Keratinocyte (primary cell): ENCODE data around the gene FKBP11. TPM values are rescaled to one million over a fixed set of nuclear protein-coding genes. Genes with fewer than 3 reads are reported as not detected.

Experiments
- DNase-seq: peaks from one replicate; pipeline ENCODE4 v3.0.0-alpha.2; 2011; ENCODE audit warnings: low read depth, missing footprints, low spot score
- FAIRE-seq: peaks from 2 replicates; lab custom pipeline; 2011; peaks lifted over from hg19 to GRCh38; lab: Jason Lieb, UNC
- H2AFZ ChIP-seq: 2 replicates; pipeline ENCODE4 v1.6.0; 2012; ENCODE audit warnings: low read length, control low read depth, inconsistent platforms; ENCODE audit not compliant: control insufficient read depth
- H3K27ac ChIP-seq: 2 replicates; pipeline ENCODE4 v1.5.1; 2011; ENCODE audit warnings: low read length; ENCODE audit not compliant: control insufficient read depth, insufficient read depth
- H3K27me3 ChIP-seq: 3 replicates; pipeline ENCODE4 v1.6.0; 2011; ENCODE audit warnings: low read length; ENCODE audit not compliant: control insufficient read depth, insufficient read depth; ENCODE audit errors: extremely low read depth
- H3K36me3 ChIP-seq, 2 experiments: 2 replicates in 1 of 2; 3 replicates in 1 of 2; pipeline ENCODE4 v1.5.1; 2011; ENCODE audit warnings: low read length in 2 of 2, mild to moderate bottlenecking in 1 of 2; ENCODE audit not compliant: control insufficient read depth in 2 of 2, insufficient read depth in 2 of 2; ENCODE audit errors: extremely low read depth in 1 of 2
- H3K4me1 ChIP-seq: 3 replicates; pipeline ENCODE4 v1.5.1; 2011; ENCODE audit warnings: low read length; ENCODE audit not compliant: control insufficient read depth, insufficient read depth; ENCODE audit errors: extremely low read depth
- H3K4me2 ChIP-seq: 3 replicates; pipeline ENCODE4 v1.6.0; 2011; ENCODE audit warnings: low read depth, low read length; ENCODE audit not compliant: control insufficient read depth, insufficient read depth; ENCODE audit errors: extremely low read depth
- H3K4me3 ChIP-seq, 3 experiments: fragments of 200-600 bp in 1 of 3; sonication (generic) in 1 of 3; 2 replicates in 2 of 3; 3 replicates in 1 of 3; pipeline ENCODE4 v1.5.1; 2011 to 2016; ENCODE audit warnings: low read length in 3 of 3, mild to moderate bottlenecking in 3 of 3, control low read depth in 2 of 3, inconsistent platforms in 1 of 3, low read depth in 1 of 3, mixed read lengths in 1 of 3, mixed run types in 1 of 3, moderate library complexity in 1 of 3; ENCODE audit not compliant: control insufficient read depth in 2 of 3, insufficient read depth in 2 of 3; ENCODE audit errors: extremely low read depth in 1 of 3
- H3K79me2 ChIP-seq: 2 replicates; pipeline ENCODE4 v1.6.0; 2012; ENCODE audit warnings: low read length; ENCODE audit not compliant: control insufficient read depth, insufficient read depth
- H3K9ac ChIP-seq: 3 replicates; pipeline ENCODE4 v1.6.0; 2011; ENCODE audit warnings: low read length; ENCODE audit not compliant: control insufficient read depth, insufficient read depth; ENCODE audit errors: extremely low read depth
- H3K9me1 ChIP-seq: 3 replicates; pipeline ENCODE4 v1.6.0; 2011; ENCODE audit warnings: low read length; ENCODE audit not compliant: control insufficient read depth, insufficient read depth; ENCODE audit errors: extremely low read depth
- H3K9me3 ChIP-seq: 2 replicates; pipeline ENCODE4 v1.5.1; 2012; ENCODE audit warnings: low read depth, low read length; ENCODE audit not compliant: control insufficient read depth
- H4K20me1 ChIP-seq: 3 replicates; pipeline ENCODE4 v1.6.0; 2011; ENCODE audit warnings: low read length; ENCODE audit not compliant: control insufficient read depth, insufficient read depth; ENCODE audit errors: extremely low read depth
- CTCF ChIP-seq, 3 experiments: IDR thresholded peaks in 1 of 3; conservative IDR thresholded peaks in 1 of 3; optimal IDR thresholded peaks in 1 of 3; 2 replicates in 2 of 3; 3 replicates in 1 of 3; pipeline versions ENCODE3 to v1.5.1; 2011; ENCODE audit warnings: low read length in 3 of 3, mild to moderate bottlenecking in 3 of 3, moderate library complexity in 2 of 3, control low read depth in 1 of 3, inconsistent platforms in 1 of 3; ENCODE audit not compliant: insufficient read depth in 2 of 3; ENCODE audit errors: extremely low read depth in 1 of 3
- EZH2 ChIP-seq: IDR thresholded peaks from one replicate; pipeline ENCODE4 v1.6.1; 2012; ENCODE audit warnings: inconsistent platforms, mild to moderate bottlenecking, low read length, moderate library complexity
- dilution Hi-C: fragments of 300-500 bp; cut with MboI; formaldehyde crosslinking; loops from one replicate; pipeline ENCODE4 v1.7.0; 2020; ENCODE audit warnings: low sequenced_read_pairs; ENCODE audit not compliant: extremely low pct_ligation_motif_present
- polyA plus RNA-seq, 5 experiments: library from polyadenylated mRNA; depleted of rRNA in 3 of 5; stranded (reverse) in 3 of 5; stranded (forward) in 1 of 5; unstranded in 1 of 5; fragments of >200 nt; gene quantifications; 1 replicate in 1 of 5; 2 replicates in 3 of 5; 3 replicates in 1 of 5; pipeline versions ENCODE4 v1.2.1 to v1.2.3, GENCODE V29; 2011 to 2012; ENCODE audit warnings: missing spikeins in 2 of 5, low read depth in 1 of 5, low replicate concordance in 1 of 5

Gene FKBP11
- polyA plus RNA-seq, 1 donor (not counting 4 experiments of a cell fraction or from before 2014, with no cell fraction given) = 18.4 TPM

DNA sequence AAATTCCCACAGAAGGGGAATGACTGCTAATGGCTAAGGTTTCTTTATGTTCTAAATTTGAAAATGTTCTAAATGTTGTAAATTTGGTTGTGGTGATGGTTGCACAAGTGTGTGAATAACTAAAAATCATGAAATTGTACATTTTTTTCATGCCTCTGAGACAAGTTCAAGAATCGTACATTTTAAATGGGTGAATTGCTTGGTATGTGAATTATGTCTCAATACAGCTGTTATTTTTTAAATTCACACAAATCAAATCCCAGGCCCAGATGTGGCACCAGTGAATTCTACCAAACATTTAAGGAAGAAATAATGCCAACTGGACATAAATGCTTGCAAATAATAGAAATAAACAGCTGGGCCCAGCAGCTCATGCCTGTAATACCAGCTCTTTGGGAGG is 31.0 kb downstream of the FKBP11 start:
- dilution Hi-C loops = no loop called here
- no peaks in the 10 kb centered on the region for H4K20me1 ChIP-seq
- no peak overlapping the region for H3K9ac ChIP-seq
- H3K4me3 ChIP-seq = no peak overlapping the region
- H3K27ac ChIP-seq = no peak overlapping the region
- no peak for TF ChIP-seq EZH2
- TF ChIP-seq CTCF (optimal IDR thresholded peaks at IDR 0.05 in 1 of 3, IDR thresholded peaks at IDR 0.05 in 1 of 3, conservative IDR thresholded peaks at IDR 0.05 in 1 of 3; ENCODE audit: extremely low read depth in 1 of 3, insufficient read depth in 2 of 3, low read length in 3 of 3) = no peak
- FAIRE-seq (no peak), DNase-seq (no peak)
- peaks cover 7% of the 10 kb centered on the region for H3K27me3 ChIP-seq
- H3K79me2 ChIP-seq = no peaks in the 10 kb centered on the region
- H3K9me3 ChIP-seq = no peaks in the 10 kb centered on the region
- no peak overlapping the region for H3K4me2 ChIP-seq
- H3K36me3 ChIP-seq = no peaks in the 10 kb centered on the region
- no peak overlapping the region for H2AFZ ChIP-seq
- H3K4me1 ChIP-seq = peaks cover 4% of the 10 kb centered on the region
- H3K9me1 ChIP-seq = no peaks in the 10 kb centered on the region

DNA sequence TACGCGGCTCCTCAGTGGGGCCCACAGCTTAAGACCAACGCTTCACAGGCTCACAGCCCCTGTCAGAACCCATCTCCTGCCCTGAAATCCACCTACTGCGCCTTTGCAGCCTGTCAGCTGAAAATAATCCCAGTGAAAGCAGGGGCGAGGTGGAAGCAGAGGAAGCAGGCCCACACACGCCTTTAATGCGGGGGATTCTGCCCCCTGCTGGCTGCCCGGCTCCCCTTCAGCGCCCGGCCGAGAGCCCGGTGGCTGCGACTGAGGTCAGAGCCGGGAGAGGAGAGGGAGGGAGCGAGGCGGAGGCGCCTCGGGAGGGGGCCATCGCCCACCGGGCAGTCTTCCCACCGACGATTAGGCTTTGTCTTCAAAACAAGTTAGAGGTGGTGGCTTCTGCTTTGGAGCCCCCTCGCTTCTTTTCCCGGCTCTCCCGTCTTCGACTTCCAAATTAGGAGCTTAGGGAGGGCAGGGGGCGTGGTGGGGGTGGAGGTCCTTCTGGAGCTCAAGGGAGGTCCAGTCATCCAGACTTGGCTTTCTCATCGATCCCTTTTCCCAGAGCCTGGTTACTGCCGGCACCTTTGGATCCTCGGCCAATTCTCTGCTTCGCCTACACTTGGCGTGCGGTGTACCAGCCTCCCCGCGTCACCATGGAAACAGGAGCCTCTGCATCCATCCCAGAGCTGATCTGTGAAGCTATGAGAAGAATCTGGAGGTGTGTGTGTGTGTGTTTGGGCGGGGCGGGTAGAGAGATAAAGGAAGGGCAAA is 34.5 kb downstream of the FKBP11 start:
- H2AFZ ChIP-seq = peak overlapping the region; percentile 69
- H3K9me3 ChIP-seq = no peaks in the 10 kb centered on the region
- H3K36me3 ChIP-seq = no peaks in the 10 kb centered on the region
- H3K4me2 ChIP-seq = peak overlapping the region; percentile 59
- TF ChIP-seq CTCF (optimal IDR thresholded peaks at IDR 0.05 in 1 of 3, IDR thresholded peaks at IDR 0.05 in 1 of 3, conservative IDR thresholded peaks at IDR 0.05 in 1 of 3; ENCODE audit: extremely low read depth in 1 of 3, insufficient read depth in 2 of 3, low read length in 3 of 3) (peak; percentile 86 to 94 (median 93)), EZH2 (peak; percentile 35)
- no peak overlapping the region for H3K9ac ChIP-seq
- H3K27me3 ChIP-seq = peaks cover 7% of the 10 kb centered on the region
- FAIRE-seq (no peak), DNase-seq (no peak)
- H3K9me1 ChIP-seq = no peaks in the 10 kb centered on the region
- H3K27ac ChIP-seq = no peak overlapping the region
- dilution Hi-C loops = no loop called here
- peaks cover 4% of the 10 kb centered on the region for H3K4me1 ChIP-seq
- no peaks in the 10 kb centered on the region for H3K79me2 ChIP-seq
- H3K4me3 ChIP-seq = no peak overlapping the region
- no peaks in the 10 kb centered on the region for H4K20me1 ChIP-seq
